OCI-LY1 (cell line): ENCODE measurements around the gene KRTAP10-10.

Experiments used
- EZH2 ChIP-seq: fragments of 200-600 bp; sonication (generic), shearing (Covaris generic); IDR thresholded peaks from 2 replicates; pipeline ENCODE4 v1.8.0; 2017; ENCODE audit warnings: borderline replicate concordance, mixed run types, mild to moderate bottlenecking, antibody characterized with exemption, low read length, moderate library complexity, mixed read lengths
- TF ChIP-seq, protein P1 (sequence below): fragments of 200-600 bp; sonication (generic), shearing (Covaris generic); IDR thresholded peaks from 2 replicates; pipeline ENCODE4 v1.5.1; 2017; ENCODE audit warnings: mild to moderate bottlenecking, antibody characterized with exemption, low read length, moderate library complexity, mixed read lengths

DNA sequence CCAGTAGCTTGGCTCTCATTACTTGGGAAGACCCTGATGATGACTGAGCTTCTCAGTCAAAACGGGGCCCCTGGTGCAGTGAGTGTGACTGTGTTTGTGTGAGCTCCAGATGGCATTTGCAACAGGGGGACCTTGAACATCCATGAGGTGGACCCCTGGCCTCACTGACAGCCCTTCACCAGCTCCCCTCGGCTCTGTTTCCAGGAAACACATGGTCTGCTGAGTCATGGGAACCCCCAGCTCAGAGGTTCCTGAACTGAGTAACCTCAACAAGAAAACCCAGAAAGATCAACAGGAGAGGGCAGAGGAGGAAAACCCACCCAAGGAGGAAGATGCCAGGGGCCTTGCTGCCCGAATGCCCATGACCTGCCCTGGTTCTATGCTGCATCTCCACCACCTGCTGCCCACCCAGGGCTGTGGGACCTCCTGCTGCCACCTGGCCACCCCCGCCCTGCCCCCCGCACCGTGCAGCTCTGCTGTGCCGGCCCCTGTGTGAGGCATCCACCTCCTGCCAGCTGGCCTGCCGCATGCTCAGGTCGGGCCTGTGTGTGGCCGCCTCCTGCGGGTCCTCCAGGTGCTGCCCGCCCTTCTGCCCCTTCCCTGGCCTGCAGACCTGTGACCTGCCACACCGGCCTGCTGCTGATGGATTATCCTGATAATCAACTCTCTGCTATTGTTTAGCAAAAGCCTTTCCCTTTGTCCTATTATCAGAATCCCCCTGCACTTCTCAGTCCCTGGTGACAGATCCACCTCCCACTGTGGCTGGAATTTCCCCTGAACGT lies 49.0 kb downstream of the KRTAP10-10 start:
- TF ChIP-seq, protein P1, sequence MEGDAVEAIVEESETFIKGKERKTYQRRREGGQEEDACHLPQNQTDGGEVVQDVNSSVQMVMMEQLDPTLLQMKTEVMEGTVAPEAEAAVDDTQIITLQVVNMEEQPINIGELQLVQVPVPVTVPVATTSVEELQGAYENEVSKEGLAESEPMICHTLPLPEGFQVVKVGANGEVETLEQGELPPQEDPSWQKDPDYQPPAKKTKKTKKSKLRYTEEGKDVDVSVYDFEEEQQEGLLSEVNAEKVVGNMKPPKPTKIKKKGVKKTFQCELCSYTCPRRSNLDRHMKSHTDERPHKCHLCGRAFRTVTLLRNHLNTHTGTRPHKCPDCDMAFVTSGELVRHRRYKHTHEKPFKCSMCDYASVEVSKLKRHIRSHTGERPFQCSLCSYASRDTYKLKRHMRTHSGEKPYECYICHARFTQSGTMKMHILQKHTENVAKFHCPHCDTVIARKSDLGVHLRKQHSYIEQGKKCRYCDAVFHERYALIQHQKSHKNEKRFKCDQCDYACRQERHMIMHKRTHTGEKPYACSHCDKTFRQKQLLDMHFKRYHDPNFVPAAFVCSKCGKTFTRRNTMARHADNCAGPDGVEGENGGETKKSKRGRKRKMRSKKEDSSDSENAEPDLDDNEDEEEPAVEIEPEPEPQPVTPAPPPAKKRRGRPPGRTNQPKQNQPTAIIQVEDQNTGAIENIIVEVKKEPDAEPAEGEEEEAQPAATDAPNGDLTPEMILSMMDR = no peak
- no peak for TF ChIP-seq EZH2
